GM12801 (cell line): ENCODE data around the gene IQCF6.

Source experiments
- TF ChIP-seq, protein P1 (sequence below): IDR thresholded peaks from one replicate; pipeline ENCODE4 v1.5.1; 2011; ENCODE audit warnings: control low read depth; ENCODE audit not compliant: insufficient read length; ENCODE audit errors: extremely low read depth

Gene IQCF6

DNA sequence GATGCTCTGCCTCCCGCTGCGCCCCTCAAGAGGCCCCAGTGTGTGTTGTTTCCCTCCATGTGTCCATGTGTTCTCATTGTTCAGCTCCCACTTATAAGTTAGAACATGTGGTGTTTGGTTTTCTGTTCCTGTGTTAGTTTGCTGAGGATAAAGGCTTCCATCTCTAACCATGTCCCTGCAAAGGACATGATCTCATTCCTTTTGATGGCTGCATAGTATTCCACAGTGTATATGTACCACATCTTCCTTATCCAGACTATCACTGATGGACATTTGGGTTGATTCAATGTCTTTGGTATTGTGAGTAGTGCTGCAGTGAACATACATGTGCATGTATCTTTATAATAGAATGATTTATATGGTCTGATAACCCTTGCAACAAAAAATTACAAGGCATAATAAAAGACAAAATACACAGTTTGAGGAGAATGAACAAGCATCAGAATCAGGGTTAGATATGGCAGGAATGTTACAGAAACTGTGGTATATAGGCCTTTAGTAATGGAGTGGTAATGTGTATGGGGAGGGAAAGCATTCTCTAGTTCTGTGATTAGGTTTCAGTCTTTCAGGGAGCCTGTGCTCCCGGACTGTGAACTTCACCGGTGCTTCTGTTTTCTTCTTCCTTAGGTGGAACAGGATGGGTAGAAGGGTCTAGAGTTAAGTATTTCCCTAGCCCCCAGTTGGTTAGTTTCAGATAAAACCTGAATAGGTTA is 45.0 kb downstream of the IQCF6 start:
- TF ChIP-seq, protein P1, sequence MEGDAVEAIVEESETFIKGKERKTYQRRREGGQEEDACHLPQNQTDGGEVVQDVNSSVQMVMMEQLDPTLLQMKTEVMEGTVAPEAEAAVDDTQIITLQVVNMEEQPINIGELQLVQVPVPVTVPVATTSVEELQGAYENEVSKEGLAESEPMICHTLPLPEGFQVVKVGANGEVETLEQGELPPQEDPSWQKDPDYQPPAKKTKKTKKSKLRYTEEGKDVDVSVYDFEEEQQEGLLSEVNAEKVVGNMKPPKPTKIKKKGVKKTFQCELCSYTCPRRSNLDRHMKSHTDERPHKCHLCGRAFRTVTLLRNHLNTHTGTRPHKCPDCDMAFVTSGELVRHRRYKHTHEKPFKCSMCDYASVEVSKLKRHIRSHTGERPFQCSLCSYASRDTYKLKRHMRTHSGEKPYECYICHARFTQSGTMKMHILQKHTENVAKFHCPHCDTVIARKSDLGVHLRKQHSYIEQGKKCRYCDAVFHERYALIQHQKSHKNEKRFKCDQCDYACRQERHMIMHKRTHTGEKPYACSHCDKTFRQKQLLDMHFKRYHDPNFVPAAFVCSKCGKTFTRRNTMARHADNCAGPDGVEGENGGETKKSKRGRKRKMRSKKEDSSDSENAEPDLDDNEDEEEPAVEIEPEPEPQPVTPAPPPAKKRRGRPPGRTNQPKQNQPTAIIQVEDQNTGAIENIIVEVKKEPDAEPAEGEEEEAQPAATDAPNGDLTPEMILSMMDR: no peak

DNA sequence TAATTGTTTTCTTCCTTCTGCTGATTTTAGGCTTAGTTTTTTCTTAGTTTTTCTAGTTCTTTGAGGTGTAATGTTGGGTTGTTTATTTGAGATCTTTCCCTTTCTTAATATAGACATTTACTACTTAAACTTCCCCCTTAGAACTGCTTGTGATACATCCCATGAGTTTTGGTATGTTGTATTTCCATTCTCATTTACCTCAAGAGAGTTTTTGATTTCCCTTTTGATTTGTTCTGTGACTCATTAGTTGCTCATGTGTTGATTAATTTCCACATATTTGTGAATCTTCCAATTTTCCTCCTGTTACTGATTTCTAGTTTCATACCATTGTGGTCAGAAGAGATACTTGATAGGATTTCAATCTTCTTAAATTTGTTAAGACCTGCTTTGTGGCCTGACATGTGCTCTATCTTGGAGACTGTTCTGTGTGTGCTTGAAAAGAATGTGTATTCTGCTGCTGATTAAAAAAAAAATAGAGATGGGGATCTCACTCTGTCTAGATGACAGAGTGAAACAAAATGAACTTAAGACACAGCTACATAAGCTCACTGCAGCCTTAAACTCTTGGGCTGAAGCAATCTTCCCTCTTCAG is 49.9 kb downstream of the IQCF6 start:
- TF ChIP-seq, protein P1: no peak
